ENCODE data around the gene ASXL2.
A peak's percentile ranks its signal among the peaks of the same experiment; 100 is the strongest.

Gene ASXL2

GRCh38 chr2:25772078-25772477 lies 106.2 kb downstream of the ASXL2 start:
- H3K27ac ChIP-seq, result no peak overlapping the region
- TF ChIP-seq CTCF (conservative IDR thresholded peaks at IDR 0.05), result no peak

- H3K27ac ChIP-seq, result no peak overlapping the region
- no peak for TF ChIP-seq CTCF (conservative IDR thresholded peaks at IDR 0.05)
Measured at GRCh38 chr2:25763575-25763974, 114.7 kb downstream of the ASXL2 start.

- no peak for TF ChIP-seq CTCF (conservative IDR thresholded peaks at IDR 0.05)
- no peak overlapping the region for H3K27ac ChIP-seq
Measured at GRCh38 chr2:25760297-25760696, 118.0 kb downstream of the ASXL2 start.

GRCh38 chr2:25758348-25758747 lies 119.9 kb downstream of the ASXL2 start:
- TF ChIP-seq CTCF (conservative IDR thresholded peaks at IDR 0.05), result no peak
- H3K27ac ChIP-seq, result peak overlapping the region; percentile 38

GRCh38 chr2:25757906-25758305 lies 120.4 kb downstream of the ASXL2 start:
- peak overlapping the region; percentile 38 for H3K27ac ChIP-seq

GRCh38 chr2:25756536-25756935 lies 121.8 kb downstream of the ASXL2 start:
- no peak overlapping the region for H3K27ac ChIP-seq
- TF ChIP-seq CTCF (conservative IDR thresholded peaks at IDR 0.05), result no peak

More at GRCh38 chr2:25757906-25758305, 120.4 kb downstream of the ASXL2 start:
- TF ChIP-seq CTCF (conservative IDR thresholded peaks at IDR 0.05), result no peak

GRCh38 chr2:25749676-25750075 lies 128.6 kb downstream of the ASXL2 start:
- no peak overlapping the region for H3K27ac ChIP-seq
- TF ChIP-seq CTCF (conservative IDR thresholded peaks at IDR 0.05), result no peak

GRCh38 chr2:25744055-25744454 lies 134.2 kb downstream of the ASXL2 start:
- H3K27ac ChIP-seq, result no peak overlapping the region
- no peak for TF ChIP-seq CTCF (conservative IDR thresholded peaks at IDR 0.05)
